ENCODE data around the gene BBS9. TPM values are rescaled to one million over a fixed set of nuclear protein-coding genes. Genes with fewer than 3 reads are reported as not detected.
A peak's percentile ranks its signal among the peaks of the same experiment; 100 is the strongest.

The BBS9 gene
- total and polyA plus RNA-seq, 11 donors, result 7.4 to 29.3 (median 11.3) TPM

- no peak for TF ChIP-seq POLR2A (IDR thresholded peaks at IDR 0.05)
- TF ChIP-seq CTCF (IDR thresholded peaks at IDR 0.05), result no peak
- intact Hi-C loops (cut with DNase I), result no loop called here
- no peak for DNase-seq
- WGBS, 4 donors, result 94 to 95% (median 94%) methylated on average over 3 of the region's 3 CpGs
- Histone ChIP-seq H3K9me3 (peaks cover 0 to 17% (median 7%) of the 10 kb centered on the region in 12 donors), H3K27me3 (no peaks in the 10 kb centered on the region), H3K27ac (no peak overlapping the region), H3K36me3 (no peaks in the 10 kb centered on the region), H3K4me3 (no peak overlapping the region), H3K4me1 (no peaks in the 10 kb centered on the region)
- ATAC-seq, result no peak
Measured at GRCh38 chr7:33118383-33118782, 11.0 kb upstream of the BBS9 start.

- no peaks in the 10 kb centered on the region for H3K36me3 ChIP-seq
- TF ChIP-seq CTCF (IDR thresholded peaks at IDR 0.05), result no peak
- TF ChIP-seq POLR2A (IDR thresholded peaks at IDR 0.05), result no peak
- H3K4me1 ChIP-seq, result peaks cover 0 to 23% (median 11%) of the 10 kb centered on the region in 12 donors
- no peak for ATAC-seq
- no peak for DNase-seq
- H3K4me3 ChIP-seq, result no peak overlapping the region
- no peaks in the 10 kb centered on the region for H3K9me3 ChIP-seq
- WGBS, 4 donors, result 65 to 80% (median 77%) methylated on average over 2 of the region's 2 CpGs
- no peak overlapping the region for H3K27ac ChIP-seq
- H3K27me3 ChIP-seq, result no peaks in the 10 kb centered on the region
- intact Hi-C loops (cut with DNase I), result loop anchor here in 1 of 10 donors (5.0 kb wide), 1 partner anchor 65 kb away; the partner anchor contains the start of gene NT5C3A
Measured at GRCh38 chr7:33127085-33127484, 2.3 kb upstream of the BBS9 start.

GRCh38 chr7:33128631-33128989, 754 bp upstream of the BBS9 start:
- Histone ChIP-seq H3K27me3 (no peaks in the 10 kb centered on the region), H3K27ac (peak overlapping the region; percentile 56 to 89 (median 86)), H3K9me3 (no peaks in the 10 kb centered on the region), H3K4me3 (peak overlapping the region; percentile 54 to 82 (median 72)), H3K4me1 (peaks cover 0 to 25% (median 11%) of the 10 kb centered on the region in 12 donors), H3K36me3 (no peaks in the 10 kb centered on the region)
- DNase-seq, result no peak
- 0 to 1% (median 0%) methylated on average over 3 of the region's 3 CpGs for WGBS, 4 donors
- intact Hi-C loops (cut with DNase I), result loop anchor here in 2 of 10 donors (2.0 to 5.0 kb wide), 2 partner anchors 66 kb away; partner anchors contain the start of gene NT5C3A (in 2 of the 2)
- no peak for ATAC-seq
- TF ChIP-seq POLR2A (IDR thresholded peaks at IDR 0.05), result no peak
- TF ChIP-seq CTCF (IDR thresholded peaks at IDR 0.05), result no peak

GRCh38 chr7:33129806-33130153, 416 bp downstream of the BBS9 start:
- WGBS, 4 donors, result 0 to 1% (median 0%) methylated on average over 10 to 11 of the region's 11 CpGs
- Histone ChIP-seq H3K27ac (peak overlapping the region in 10 of 12 donors; percentile 83 to 89 (median 86)), H3K9me3 (peaks cover 0 to 1% (median 0%) of the 10 kb centered on the region in 12 donors), H3K4me1 (peaks cover 0 to 25% (median 11%) of the 10 kb centered on the region in 12 donors), H3K27me3 (no peaks in the 10 kb centered on the region), H3K4me3 (peak overlapping the region; percentile 54 to 82 (median 72)), H3K36me3 (no peaks in the 10 kb centered on the region)
- no peak for DNase-seq
- intact Hi-C loops (cut with DNase I), result loop anchor here in 2 of 10 donors (2.0 to 5.0 kb wide), 2 partner anchors 67 kb away; partner anchors contain the start of gene NT5C3A (in 2 of the 2)
- TF ChIP-seq CTCF (IDR thresholded peaks at IDR 0.05), result no peak
- no peak for TF ChIP-seq POLR2A (IDR thresholded peaks at IDR 0.05)
- ATAC-seq, result peak in 2 of 4 donors; percentile 9 to 16

Data from heart left ventricle (tissue), 16 donors.